GM12801 (cell line): ENCODE results near the gene PNMT.

ENCODE experiments used
- CTCF ChIP-seq: IDR thresholded peaks from one replicate; pipeline ENCODE4 v1.5.1; 2011; ENCODE audit warnings: control low read depth; ENCODE audit not compliant: insufficient read length; ENCODE audit errors: extremely low read depth

Gene PNMT

GRCh38 chr17:39702901-39703893 is 34.9 kb downstream of the PNMT start:
- TF ChIP-seq CTCF = no peak

GRCh38 chr17:39703913-39704312 is 35.7 kb downstream of the PNMT start:
- no peak for TF ChIP-seq CTCF

GRCh38 chr17:39704821-39705551 is 36.7 kb downstream of the PNMT start:
- no peak for TF ChIP-seq CTCF

- TF ChIP-seq CTCF = no peak
Measured at GRCh38 chr17:39705786-39706348, 37.6 kb downstream of the PNMT start.

- no peak for TF ChIP-seq CTCF
Measured at GRCh38 chr17:39706383-39706782, 38.1 kb downstream of the PNMT start.

DNA sequence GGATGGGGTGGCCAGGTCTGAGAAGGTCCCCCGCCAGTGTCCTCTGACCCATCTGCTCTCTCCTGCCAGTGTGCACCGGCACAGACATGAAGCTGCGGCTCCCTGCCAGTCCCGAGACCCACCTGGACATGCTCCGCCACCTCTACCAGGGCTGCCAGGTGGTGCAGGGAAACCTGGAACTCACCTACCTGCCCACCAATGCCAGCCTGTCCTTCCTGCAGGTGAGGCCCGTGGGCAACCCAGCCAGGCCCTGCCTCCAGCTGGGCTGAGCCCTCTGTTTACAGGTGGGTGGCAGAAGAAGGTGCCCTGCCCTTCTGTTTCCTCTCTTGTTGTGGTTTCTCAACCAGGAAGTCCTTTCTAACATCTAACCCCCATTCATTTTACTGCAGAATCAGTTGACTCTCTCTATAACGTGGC is 38.7 kb downstream of the PNMT start:
- no peak for TF ChIP-seq CTCF
